ENCODE data around the gene RIMS1. TPM values are rescaled to one million over a fixed set of nuclear protein-coding genes. Genes with fewer than 3 reads are reported as not detected.

RIMS1 gene
- total and polyA plus RNA-seq, 9 of the 15 experiments (the other 6 are each of a cell fraction or from before 2014, with no cell fraction given): not detected

DNA sequence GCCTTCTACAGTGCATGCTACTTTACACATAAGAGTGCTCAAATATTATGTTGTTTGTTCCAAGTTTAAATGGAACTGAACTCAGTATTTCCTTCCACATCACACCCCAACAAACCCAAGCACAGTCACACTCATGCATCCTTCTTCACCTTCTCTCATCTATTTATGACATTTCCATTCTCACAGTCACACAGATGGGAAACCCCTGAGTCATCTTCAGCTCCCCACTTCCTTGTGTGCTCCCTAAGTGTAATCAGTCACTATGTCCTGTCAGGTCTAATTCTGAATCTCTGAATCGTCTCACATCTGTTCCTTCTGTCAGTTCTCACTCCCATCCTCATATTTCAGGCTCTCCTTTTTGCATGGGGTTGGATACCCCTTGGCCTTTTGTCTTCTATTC is 96.0 kb downstream of the RIMS1 start:
- H4K20me1 ChIP-seq (replicated peaks; ENCODE audit: control insufficient read depth, insufficient read depth, low read length): no peaks in the 10 kb centered on the region
- H3K4me3 ChIP-seq: no peak overlapping the region
- no peaks in the 10 kb centered on the region for H3K36me3 ChIP-seq (ENCODE audit: control insufficient read depth, insufficient read depth, low read length)
- ChIA-PET POLR2A (interaction anchor here (0.7 kb wide), 1 partner anchor 68 kb away, joined by 3 read pairs; no protein-coding TSS in a partner anchor), CTCF (ENCODE audit: low intra/inter-chr PET ratio) (no interaction called here)
- no peaks in the 10 kb centered on the region for H3K9me3 ChIP-seq (replicated peaks; ENCODE audit: control insufficient read depth, insufficient read depth, low read depth, low read length)
- H3K9me1 ChIP-seq (ENCODE audit: control insufficient read depth, insufficient read depth, low read length): no peaks in the 10 kb centered on the region
- no peak overlapping the region for H3K4me2 ChIP-seq (ENCODE audit: insufficient read depth, low read length)
- in situ Hi-C loops (cut with MboI): no loop called here
- H3K27ac ChIP-seq (ENCODE audit: extremely low read depth, low read depth, low read length): no peak overlapping the region
- BruUV-seq (replicated peaks): no TSS peak
- H3K27me3 ChIP-seq (ENCODE audit: control insufficient read depth in 2 of 2, insufficient read depth in 2 of 2, low read length in 2 of 2): no peaks in the 10 kb centered on the region
- no peaks in the 10 kb centered on the region for H3K79me2 ChIP-seq (ENCODE audit: control insufficient read depth, insufficient read depth, low read length)
- no peak for TF ChIP-seq ZNF707 (CRISPR knock-in tag; conservative IDR thresholded peaks at IDR 0.05)
- no peak for TF ChIP-seq MECOM (CRISPR knock-in tag; IDR thresholded peaks at IDR 0.05)
- TF ChIP-seq ZZZ3 (IDR thresholded peaks at IDR 0.05): no peak
- TF ChIP-seq, protein P1, sequence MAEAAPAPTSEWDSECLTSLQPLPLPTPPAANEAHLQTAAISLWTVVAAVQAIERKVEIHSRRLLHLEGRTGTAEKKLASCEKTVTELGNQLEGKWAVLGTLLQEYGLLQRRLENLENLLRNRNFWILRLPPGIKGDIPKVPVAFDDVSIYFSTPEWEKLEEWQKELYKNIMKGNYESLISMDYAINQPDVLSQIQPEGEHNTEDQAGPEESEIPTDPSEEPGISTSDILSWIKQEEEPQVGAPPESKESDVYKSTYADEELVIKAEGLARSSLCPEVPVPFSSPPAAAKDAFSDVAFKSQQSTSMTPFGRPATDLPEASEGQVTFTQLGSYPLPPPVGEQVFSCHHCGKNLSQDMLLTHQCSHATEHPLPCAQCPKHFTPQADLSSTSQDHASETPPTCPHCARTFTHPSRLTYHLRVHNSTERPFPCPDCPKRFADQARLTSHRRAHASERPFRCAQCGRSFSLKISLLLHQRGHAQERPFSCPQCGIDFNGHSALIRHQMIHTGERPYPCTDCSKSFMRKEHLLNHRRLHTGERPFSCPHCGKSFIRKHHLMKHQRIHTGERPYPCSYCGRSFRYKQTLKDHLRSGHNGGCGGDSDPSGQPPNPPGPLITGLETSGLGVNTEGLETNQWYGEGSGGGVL (CRISPR knock-in tag; IDR thresholded peaks at IDR 0.05): no peak
- no peak for TF ChIP-seq KHSRP (IDR thresholded peaks at IDR 0.05)
- TF ChIP-seq ARHGAP35 (IDR thresholded peaks at IDR 0.05; ENCODE audit: partially characterized antibody): no peak
- no peak for TF ChIP-seq RFX1 (IDR thresholded peaks at IDR 0.05)
- TF ChIP-seq ZNF408 (CRISPR knock-in tag; IDR thresholded peaks at IDR 0.05; ENCODE audit: low read depth): no peak
- TF ChIP-seq POLR3G (IDR thresholded peaks at IDR 0.05; ENCODE audit: extremely low read depth, insufficient read length, insufficient replicate concordance): no peak
- TF ChIP-seq ZBED1 (IDR thresholded peaks at IDR 0.05): no peak
- TF ChIP-seq ZSCAN29 (IDR thresholded peaks at IDR 0.05): no peak
- TF ChIP-seq ZNF175 (CRISPR knock-in tag; IDR thresholded peaks at IDR 0.05; ENCODE audit: low read depth): no peak
- TF ChIP-seq ATF1 (CRISPR knock-in tag; IDR thresholded peaks at IDR 0.05): no peak
- TF ChIP-seq ATF1 (tag; IDR thresholded peaks at IDR 0.05): no peak
- no peak for TF ChIP-seq CCNT2 (IDR thresholded peaks at IDR 0.05; ENCODE audit: borderline replicate concordance, extremely low read depth, insufficient read length, low read depth, low read length)
- TF ChIP-seq ATF7 (IDR thresholded peaks at IDR 0.05): no peak
- 0% methylated on average over 1 of the region's 1 CpG for WGBS (ENCODE audit: insufficient coverage, low coverage, missing lambda C conversion rate)
- FAIRE-seq: no peak
- H3K4me1 ChIP-seq (replicated peaks in 1 of 2; ENCODE audit: control insufficient read depth in 2 of 2, insufficient read depth in 2 of 2, low read length in 2 of 2): no peaks in the 10 kb centered on the region
- no peak for ATAC-seq
- H3K9ac ChIP-seq (ENCODE audit: insufficient read depth in 1 of 2, low read depth in 2 of 2, low read length in 2 of 2): no peak overlapping the region
- H2AFZ ChIP-seq (ENCODE audit: low read depth, low read length): no peak overlapping the region
- intact Hi-C loops (cut with micrococcal nuclease): no loop called here
- no peak for DNase-seq (ENCODE audit: extremely low read depth in 1 of 4, low spot score in 3 of 4)
